ENCODE measurements around the gene CEACAM4.
"Not testable (repeated sequence)": the region's sequence is repeated elsewhere in the genome, so short reads cannot be mapped to it uniquely, and the experiment has no call there.

CEACAM4 gene

DNA sequence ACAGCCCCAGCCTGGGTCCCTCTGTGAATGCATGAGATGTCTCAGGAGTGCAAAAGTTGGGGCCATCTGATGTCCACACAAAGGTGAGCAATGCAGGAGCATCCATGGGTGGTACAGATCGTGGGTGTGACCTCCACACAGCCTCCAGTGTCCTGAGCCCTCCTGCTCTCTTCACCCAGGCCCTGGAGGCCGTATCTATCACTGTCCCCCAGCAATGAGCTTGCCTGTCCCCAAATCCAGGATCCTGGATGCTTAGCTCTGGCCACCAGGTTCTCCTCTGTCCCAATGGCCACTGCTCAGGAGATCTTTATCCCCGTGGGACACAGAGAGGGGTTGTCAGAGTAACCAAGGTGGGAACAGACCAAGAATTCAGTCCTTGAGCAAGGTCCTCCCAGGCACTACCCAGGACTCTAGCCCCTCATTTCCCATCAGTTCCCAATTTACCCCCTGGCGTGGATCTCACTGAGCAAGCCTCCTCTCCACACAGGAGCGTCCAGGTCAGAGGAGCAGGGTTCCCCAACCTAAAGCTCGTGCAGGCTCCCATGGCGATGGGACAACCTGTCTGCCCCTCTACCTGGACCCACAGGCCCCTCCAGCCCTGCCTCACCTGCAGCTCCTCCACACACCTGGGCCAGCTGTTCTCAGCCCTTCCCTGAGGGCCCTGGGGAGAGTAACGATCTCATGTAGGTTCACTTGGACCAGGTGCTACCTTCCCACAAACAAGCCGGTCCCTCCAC lies 39.6 kb downstream of the CEACAM4 start:
- no peak for DNase-seq (ENCODE audit: low read depth, low spot score)

DNA sequence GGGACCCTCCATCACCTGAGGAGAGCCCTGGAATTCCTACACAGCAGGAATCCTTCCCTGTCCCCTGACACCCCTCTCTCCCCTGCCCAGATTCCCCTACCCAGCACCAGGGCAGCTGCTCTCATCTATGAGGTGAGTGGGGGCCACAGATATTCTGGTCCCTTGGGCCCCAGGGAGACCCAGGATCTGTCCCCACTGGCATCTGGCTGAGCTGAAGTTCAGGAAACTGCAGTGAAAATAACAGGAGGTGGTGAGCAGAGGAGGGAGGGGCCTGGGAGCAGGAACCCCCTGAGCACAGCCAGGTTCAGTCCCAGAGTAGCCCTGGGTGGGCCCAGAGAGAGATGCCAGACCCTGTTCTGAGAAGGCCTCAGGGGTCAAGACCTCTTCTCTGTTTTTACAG lies 40.8 kb downstream of the CEACAM4 start:
- no peak for DNase-seq (ENCODE audit: low read depth, low spot score)
- H3K27ac ChIP-seq: no peak overlapping the region

More for the DNA sequence above, 39.6 kb downstream of the CEACAM4 start:
- no peak overlapping the region for H3K27ac ChIP-seq

- no peak overlapping the region for H3K27ac ChIP-seq
- DNase-seq (ENCODE audit: low read depth, low spot score): no peak
These were observed 41.9 kb downstream of the CEACAM4 start for GRCh38 chr19:41584931-41585330.

DNA sequence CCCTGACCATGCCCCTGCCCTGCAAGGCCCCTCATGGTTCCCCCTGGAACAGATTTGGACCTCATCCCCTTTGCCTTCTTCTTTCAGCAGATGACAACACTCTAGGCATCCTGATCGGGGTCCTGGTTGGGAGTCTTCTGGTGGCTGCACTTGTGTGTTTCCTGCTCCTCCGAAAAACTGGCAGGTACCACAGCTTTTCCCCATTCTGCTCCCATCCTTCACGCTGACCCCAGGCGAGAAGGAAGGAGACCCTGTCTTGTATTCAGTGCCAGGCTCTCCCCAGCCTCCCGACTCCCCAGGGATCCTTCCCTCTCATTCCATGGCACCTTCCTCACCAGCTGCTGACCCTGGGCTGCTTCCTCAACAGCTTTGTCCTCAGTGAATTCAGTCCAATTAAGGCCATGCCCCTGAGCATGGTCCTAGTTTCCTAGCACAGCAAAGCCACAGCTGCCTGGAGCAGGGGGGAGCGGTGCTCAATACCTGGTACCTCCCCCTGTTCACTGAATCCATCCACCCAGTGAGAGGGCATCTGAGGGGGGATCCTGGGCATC lies 42.5 kb downstream of the CEACAM4 start:
- no peak for DNase-seq (ENCODE audit: low read depth, low spot score)
- no peak overlapping the region for H3K27ac ChIP-seq

DNA sequence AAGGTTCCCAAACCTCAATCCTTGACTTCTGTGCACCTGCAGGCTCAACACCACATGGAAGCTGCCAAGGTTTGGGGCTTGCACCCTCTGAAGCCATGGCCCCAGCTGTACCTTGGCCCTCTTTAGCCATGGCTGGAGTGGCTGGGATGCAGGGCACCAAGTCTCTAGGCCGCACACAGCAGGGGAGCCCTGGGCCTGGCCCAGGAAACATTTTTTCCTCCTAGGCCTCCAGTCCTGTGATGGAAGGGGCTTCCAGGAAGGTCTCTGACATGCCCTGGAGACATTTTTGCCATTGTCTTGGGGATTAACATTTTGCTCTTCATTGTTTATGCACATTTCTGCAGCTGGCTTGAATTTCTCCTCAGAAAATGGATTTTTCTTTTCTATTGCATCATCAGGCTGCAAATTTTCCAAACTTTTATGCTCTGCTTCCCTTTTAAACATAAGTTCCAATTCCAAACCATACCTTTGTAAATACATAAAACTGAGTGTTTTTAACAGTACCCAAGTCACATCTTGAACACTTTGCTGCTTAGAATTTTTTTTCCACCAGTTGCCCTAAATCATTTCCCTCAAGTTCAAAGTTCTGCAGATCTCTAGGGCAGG lies 44.2 kb downstream of the CEACAM4 start:
- H3K27ac ChIP-seq; DNase-seq (ENCODE audit: low read depth, low spot score): not testable (repeated sequence)

- not testable (repeated sequence) for H3K27ac ChIP-seq; DNase-seq (ENCODE audit: low read depth, low spot score)
These were observed 45.8 kb downstream of the CEACAM4 start for GRCh38 chr19:41581068-41581467.

DNA sequence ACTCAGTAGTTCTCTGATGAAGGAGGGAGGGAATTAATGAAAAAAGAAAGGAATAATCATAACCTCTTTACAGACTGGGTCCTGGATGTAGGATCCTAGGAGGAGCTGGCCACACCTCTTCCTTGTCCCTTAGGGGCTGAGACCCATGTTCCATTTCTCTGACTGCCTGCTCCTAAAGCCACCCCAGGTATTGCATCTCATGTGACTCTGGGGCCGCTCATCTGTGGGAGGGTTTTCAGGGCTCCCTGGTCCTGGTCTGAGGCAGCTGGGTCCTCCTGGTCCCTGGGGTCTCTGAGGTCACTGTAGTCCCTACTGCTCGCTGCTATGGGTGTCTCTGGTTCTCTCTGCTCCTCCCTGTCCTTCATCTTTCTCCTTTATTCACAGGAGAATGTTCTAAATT lies 48.0 kb downstream of the CEACAM4 start:
- no peak overlapping the region for H3K27ac ChIP-seq
- DNase-seq (ENCODE audit: low read depth, low spot score): no peak

DNA sequence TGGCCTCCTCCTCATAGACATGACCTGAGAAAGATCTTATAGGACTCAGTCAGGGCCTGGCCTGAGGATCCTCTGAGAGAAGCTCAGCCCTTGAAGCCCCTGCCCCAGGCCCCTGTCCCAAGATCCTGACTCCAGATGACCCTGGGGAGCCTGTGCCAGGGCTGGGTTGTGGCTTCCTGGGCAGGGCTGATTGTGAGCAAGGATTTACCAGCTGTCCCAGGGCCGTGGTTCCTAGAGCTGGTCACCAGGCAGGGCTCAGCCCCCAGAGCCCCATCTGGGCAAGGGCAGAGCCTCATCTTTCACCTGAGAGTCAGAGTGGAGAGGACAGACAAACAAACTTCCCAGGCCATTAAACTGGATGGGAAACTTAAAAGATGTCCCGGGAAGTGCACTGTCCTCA lies 49.0 kb downstream of the CEACAM4 start:
- H3K27ac ChIP-seq: no peak overlapping the region
- no peak for DNase-seq (ENCODE audit: low read depth, low spot score)

DNA sequence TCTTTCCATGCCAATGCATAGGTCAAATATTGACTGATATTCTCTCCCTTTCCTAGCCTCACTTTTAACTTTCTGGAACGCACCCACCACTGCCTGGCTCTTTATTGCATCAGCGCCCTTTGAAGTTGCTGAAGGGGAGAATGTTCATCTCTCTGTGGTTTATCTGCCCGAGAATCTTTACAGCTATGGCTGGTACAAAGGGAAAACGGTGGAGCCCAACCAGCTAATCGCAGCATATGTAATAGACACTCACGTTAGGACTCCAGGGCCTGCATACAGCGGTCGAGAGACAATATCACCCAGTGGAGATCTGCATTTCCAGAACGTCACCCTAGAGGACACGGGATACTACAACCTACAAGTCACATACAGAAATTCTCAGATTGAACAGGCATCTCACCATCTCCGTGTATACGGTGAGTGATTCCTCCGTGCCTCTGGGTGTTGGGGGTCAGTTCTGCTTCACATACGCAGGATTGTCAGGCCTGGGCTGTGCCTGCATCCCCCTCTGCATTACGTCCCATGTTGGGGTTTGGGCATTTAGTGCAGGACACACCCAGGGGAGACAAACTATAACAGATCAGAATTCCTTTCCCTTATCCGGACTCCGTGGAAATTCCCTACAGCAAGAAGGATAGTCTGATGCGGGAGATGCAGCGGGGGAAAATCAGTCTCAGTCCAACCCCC lies 49.6 kb downstream of the CEACAM4 start:
- H3K27ac ChIP-seq: no peak overlapping the region
- DNase-seq (ENCODE audit: low read depth, low spot score): no peak

DNA sequence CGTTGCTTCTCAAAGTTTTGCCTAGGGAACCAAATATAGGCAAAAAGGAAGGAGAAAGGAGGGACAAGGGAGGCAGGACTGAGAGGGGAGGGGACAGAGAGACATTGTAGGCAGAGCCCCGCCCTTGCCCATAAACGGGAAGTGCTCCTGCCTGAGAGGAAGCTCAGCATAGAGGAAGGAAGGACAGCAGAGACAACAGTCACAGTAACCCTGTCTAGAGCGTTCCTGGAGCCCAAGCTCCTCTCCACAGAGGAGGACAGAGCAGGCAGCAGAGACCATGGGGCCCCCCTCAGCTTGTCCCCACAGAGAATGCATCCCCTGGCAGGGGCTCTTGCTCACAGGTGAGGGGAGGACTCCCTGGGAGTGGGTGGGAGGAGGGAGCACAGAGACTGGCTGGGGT lies 50.9 kb downstream of the CEACAM4 start, which contains the start of gene CEACAM21:
Gene CEACAM21, plus strand, starts transcription at position 169 of the 400 bp plus-strand sequence. Its CDS starts 109 bp downstream, at position 278.
- no peak for DNase-seq (ENCODE audit: low read depth, low spot score)
- no peak within 1 kb of the TSS for H3K27ac ChIP-seq

GRCh38 chr19:41570639-41571112 lies 56.2 kb downstream of the CEACAM4 start:
- no peak overlapping the region for H3K27ac ChIP-seq
- peak; percentile 10 for DNase-seq (ENCODE audit: low read depth, low spot score)

DNA sequence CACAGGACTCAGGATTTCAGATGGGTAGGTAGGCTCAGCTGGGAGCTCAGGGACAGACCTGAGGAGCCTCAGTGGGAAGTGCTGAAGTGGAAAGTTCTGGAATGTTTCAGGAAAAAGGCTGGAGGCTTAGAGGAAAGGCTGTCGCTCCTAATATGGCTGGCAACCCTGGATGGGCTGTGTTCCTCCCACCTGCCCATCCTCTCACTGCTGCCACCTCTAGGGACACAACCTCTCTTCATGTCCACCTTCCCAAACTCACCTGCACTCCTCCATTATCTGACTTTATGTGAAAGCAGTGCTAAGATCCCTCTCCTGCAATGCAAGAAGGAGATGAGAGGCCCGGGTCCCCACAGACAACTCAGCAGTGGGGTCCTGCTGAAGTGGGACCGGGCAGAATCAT lies 56.7 kb downstream of the CEACAM4 start:
- DNase-seq (ENCODE audit: low read depth, low spot score): no peak
- H3K27ac ChIP-seq: no peak overlapping the region

DNA sequence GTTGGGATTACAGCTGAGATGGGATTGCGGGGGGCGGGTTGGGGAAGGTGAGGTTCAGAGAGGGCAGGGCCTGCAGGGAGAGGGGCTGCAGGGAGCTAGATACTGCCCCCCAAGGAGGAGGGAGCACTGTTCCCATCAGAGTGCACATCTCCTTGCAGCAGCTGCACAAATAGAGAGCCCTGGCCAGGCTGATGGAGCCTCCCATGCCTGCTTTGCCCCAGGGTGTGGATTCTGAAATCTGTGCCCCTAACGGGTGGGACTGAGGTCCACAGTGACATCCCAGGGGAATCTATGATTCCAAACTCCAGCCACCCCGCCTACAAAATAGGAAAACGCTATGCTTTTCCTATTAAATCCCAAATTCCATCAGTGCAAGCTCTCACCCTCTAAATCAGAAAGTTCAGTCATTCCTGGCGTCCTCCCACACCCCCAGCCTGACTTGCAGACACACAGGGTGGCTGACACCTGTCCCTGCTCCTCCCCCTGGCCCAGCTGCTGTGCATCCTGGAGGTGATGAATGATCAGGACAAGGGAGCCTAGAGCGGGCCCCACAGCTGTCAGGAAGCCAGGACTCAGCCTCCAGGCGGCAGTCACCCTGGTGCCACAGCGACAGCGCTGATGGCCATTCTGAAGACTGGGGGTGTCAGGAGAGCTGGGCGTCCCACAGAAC lies 57.3 kb downstream of the CEACAM4 start:
- no peak overlapping the region for H3K27ac ChIP-seq
- DNase-seq (ENCODE audit: low read depth, low spot score): no peak

All from epithelial cell of prostate (primary cell).